AG09309 (cell line): ENCODE results near the gene SLIT3.

Experiments used
- DNase-seq: peaks from one replicate; pipeline ENCODE4 v3.0.0-alpha.2; 2010; ENCODE audit warnings: low read depth
- H3K4me3 ChIP-seq: 2 replicates; pipeline ENCODE4 v1.5.1; 2011; ENCODE audit warnings: mild to moderate bottlenecking, low read depth, low read length, moderate library complexity; ENCODE audit not compliant: control insufficient read depth
- CTCF ChIP-seq: IDR thresholded peaks from 2 replicates; pipeline ENCODE4 v1.5.1; 2011; ENCODE audit warnings: mild to moderate bottlenecking, low read depth, low read length, inconsistent platforms; ENCODE audit not compliant: insufficient read depth, control insufficient read depth; ENCODE audit errors: missing control alignments

Gene SLIT3

DNA sequence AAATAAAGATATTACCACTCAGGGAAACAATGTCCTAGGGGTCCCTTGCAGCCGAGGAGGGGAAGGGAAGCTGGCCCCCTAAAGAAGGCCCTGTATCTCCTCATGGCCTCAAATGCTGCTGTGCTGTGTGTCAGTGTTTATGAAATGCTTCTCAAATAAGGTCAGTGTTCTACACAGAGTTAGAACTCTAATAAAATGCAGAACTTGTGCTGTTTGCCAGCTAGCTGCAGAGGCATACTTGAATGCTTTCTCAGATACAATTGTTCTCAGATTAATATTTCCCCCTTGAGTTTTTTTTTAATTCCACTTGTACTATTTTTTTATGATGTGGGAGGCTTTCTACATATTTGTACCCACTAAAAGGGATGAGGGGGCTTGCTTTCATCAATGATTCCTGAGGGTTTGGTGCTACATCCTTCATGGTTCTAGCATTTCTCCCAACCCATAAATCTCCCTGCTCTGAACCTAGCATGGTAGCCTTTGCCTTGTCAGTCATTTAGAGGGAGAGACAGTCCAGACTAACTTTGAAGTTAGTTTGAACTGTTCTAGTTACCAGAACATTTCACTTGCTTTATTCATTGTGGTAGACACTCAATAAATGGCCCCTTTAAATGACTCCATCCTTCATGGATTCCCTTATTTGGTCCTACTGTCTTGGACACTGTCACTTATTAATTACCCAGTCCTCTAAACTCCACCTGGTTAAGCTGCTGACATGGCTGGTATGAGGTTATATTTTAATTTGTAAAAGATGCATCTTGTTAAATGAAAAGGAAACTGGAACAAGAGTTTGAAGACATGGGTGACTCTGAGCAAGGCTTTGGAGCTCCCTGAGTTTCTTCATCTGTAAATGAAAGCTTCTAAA lies 12.6 kb downstream of the SLIT3 start:
- no peak overlapping the region for H3K4me3 ChIP-seq
- no peak for DNase-seq
- no peak for TF ChIP-seq CTCF

GRCh38 chr5:169287529-169287928 lies 13.4 kb downstream of the SLIT3 start:
- DNase-seq, result no peak
- H3K4me3 ChIP-seq, result no peak overlapping the region
- TF ChIP-seq CTCF, result no peak

- DNase-seq, result no peak
- no peak for TF ChIP-seq CTCF
These were observed 14.2 kb downstream of the SLIT3 start for GRCh38 chr5:169286572-169287300.

DNA sequence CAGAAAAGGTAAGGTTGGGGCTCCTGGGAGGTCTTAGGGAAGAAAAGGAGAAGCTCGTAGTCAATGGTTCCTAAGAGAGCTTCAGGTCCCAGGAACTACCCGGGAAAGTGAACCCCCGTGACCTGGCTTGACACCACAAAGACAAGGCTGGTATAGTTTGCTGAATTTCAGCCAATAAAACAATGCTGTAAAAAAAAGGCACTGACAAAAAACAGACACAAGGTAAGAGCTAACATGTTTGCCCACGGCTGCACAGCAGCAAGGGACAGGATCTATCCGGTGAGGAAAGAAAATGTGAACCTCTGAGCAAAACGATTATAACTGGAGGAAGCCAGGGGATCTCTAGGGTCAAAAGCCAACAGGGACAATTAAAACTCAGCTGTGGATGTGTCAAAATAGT lies 17.1 kb downstream of the SLIT3 start:
- no peak overlapping the region for H3K4me3 ChIP-seq
- TF ChIP-seq CTCF, result no peak
- DNase-seq, result no peak

More at GRCh38 chr5:169286572-169287300, 14.2 kb downstream of the SLIT3 start:
- no peak overlapping the region for H3K4me3 ChIP-seq

- TF ChIP-seq CTCF, result no peak
- no peak for DNase-seq
- no peak overlapping the region for H3K4me3 ChIP-seq
These were observed 19.3 kb downstream of the SLIT3 start for GRCh38 chr5:169281625-169282024.

DNA sequence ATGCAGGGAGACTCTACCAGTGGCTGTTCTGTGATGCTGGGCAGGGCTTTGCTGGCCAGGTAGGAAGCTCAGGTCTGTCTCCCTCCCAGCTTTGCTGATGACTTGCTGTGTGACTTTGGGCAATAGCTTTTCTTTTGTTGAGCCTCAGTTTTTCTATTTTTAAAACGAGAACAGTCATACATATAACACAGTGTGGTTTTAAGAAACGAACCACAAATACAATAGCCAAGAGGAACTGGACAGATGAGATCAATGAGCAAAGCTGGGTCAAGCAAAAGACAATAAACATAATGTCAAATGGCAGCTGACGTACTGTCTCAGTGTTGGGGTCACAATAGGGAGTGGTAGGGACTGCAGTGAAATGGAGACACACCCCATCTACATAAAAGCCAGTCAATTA lies 20.2 kb downstream of the SLIT3 start:
- TF ChIP-seq CTCF, result no peak
- H3K4me3 ChIP-seq, result no peak overlapping the region
- no peak for DNase-seq
